ENCODE measurements around the gene POLA1. TPM values are rescaled to one million over a fixed set of nuclear protein-coding genes. Genes with fewer than 3 reads are reported as not detected.

POLA1 gene
- total RNA-seq, 2 donors from 2014 or later = 7.9 to 19.6 TPM

- intact Hi-C loops (cut with DNase I) = no loop called here
- Histone ChIP-seq H3K4me1 (no peaks in the 10 kb centered on the region), H3K9me3 (no peaks in the 10 kb centered on the region), H3K27ac (no peak overlapping the region), H3K27me3 (no peaks in the 10 kb centered on the region), H3K4me3 (no peak overlapping the region), H3K9ac (ENCODE audit: low read depth in 2 of 2, low read length in 2 of 2) (no peak overlapping the region), H3K36me3 (no peaks in the 10 kb centered on the region)
- no peak for DNase-seq
- no peak for TF ChIP-seq CTCF (IDR thresholded peaks at IDR 0.05)
These were observed 349.5 kb downstream of the POLA1 start for GRCh38 chrX:25043192-25043591.

Other genes starting within 250 kb of the POLA1 start
- gene PDK3, start 228.6 kb upstream of the POLA1 start, total RNA-seq = 10 to 100 TPM; 18.5 to 37.7 TPM
- under 1 TPM; 0.24 to 0.30 TPM for gene PCYT1B, start 46.6 kb upstream of the POLA1 start, total RNA-seq

All from colonic mucosa (tissue), 4 donors.